GM08714 (cell line): ENCODE measurements around the gene MYO5C.

Experiments
- H3K4me3 ChIP-seq: fragments of 200-500 bp; sonication (Bioruptor generic); 2 replicates; pipeline ENCODE4 v1.5.1; 2014; ENCODE audit warnings: mild to moderate bottlenecking, low read length, inconsistent platforms
- ZNF274 ChIP-seq: IDR thresholded peaks from 2 replicates; pipeline ENCODE4 v1.6.1; 2012; ENCODE audit warnings: mild to moderate bottlenecking, low read depth, low read length

MYO5C gene

DNA sequence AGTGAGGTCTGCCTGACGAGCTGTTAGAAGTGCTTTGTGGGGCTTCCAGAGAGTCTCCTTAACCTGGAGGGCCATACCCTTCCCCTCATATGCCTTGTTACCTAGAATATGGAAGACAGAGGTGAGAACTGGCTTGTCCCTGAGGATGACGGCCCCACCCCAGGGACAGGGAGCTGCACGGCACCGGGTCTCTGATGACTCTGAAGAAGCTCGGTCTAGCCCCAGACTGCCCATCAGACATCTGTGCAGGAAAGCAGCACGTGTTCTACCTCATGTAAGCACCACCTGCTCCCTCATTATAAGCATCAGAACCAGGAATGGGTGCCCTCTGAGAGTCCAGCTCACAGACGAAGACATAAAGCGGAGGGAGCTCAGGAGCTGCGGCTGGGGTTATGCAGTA is 18.0 kb downstream of the MYO5C start:
- TF ChIP-seq ZNF274: no peak
- no peak overlapping the region for H3K4me3 ChIP-seq

DNA sequence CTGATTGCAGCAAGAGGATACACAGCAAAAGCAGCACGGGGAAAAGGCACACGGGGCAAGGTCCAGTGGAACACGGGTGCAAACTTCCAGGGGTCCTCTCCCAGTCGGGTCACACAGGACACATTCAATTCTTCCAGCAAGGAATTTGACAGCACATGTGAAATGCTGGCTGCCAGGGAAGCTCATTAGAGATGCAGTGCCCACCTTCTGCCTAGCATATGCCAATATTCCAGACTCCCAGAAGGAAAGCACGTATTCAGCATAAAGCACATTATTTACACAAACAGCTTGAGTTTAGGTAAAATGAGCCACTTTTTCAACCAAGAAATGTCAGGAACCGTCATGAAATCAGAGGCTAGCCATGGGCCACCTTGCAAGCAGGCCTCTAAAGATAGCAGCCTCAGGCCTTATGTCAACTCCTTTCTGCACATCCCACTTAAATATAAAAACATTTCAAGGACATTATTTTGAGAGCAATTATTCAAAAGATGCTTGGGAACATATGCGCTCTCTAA is 19.3 kb downstream of the MYO5C start:
- no peak for TF ChIP-seq ZNF274
- H3K4me3 ChIP-seq: no peak overlapping the region

DNA sequence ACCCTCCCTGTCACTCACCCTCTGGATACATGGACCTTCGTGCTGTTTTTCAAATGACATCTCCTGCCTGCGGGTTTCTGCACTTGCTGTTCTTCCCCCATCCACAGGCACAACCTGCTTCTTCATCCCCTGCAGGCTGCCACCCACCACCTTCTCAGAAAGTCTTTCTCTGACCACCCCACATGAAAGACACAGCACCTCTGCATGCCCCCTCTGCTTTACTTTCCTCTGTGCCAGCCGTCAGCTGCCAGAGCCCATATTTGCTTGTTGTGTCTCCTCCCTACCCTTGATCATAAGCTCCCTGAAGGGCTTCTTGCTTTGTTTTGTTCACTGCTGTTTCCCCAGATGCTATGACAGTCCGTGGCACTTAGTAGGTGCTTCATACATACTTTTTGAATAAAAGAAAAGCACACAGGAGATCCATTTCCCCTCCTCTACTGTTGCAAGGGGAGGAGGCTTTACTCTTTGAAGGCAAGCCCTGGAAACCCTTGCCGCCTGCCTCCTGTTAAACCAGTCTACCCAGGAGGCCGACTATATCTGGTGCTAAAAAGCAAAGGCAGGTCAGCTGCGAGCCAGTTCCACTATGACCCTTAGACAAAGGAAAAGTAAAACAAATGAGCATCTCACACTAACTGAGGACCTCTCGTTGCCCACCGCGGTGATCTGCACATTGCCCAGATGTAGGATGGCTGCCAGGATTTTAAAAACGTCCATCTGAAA is 31.9 kb downstream of the MYO5C start:
- H3K4me3 ChIP-seq: no peak overlapping the region
- no peak for TF ChIP-seq ZNF274

DNA sequence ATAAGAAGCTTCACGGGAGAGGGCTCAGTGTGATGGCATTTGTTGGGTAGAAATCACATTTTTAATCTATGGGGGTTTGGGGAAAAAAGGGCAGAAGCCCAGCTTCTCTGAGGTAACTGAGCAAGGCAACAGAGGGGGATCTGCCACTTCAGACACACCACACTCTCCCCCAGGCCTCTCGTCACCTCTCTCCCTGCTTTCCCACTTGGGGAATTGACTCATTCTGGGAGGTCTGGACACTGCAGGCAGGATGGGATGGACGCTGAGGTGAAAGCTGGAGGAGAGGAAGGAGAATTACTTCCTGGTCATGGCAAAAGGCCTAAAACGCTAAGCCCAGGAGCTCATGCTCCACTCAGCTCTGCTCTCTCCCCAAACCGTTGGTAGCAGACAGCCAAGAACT is 33.2 kb downstream of the MYO5C start:
- no peak overlapping the region for H3K4me3 ChIP-seq

DNA sequence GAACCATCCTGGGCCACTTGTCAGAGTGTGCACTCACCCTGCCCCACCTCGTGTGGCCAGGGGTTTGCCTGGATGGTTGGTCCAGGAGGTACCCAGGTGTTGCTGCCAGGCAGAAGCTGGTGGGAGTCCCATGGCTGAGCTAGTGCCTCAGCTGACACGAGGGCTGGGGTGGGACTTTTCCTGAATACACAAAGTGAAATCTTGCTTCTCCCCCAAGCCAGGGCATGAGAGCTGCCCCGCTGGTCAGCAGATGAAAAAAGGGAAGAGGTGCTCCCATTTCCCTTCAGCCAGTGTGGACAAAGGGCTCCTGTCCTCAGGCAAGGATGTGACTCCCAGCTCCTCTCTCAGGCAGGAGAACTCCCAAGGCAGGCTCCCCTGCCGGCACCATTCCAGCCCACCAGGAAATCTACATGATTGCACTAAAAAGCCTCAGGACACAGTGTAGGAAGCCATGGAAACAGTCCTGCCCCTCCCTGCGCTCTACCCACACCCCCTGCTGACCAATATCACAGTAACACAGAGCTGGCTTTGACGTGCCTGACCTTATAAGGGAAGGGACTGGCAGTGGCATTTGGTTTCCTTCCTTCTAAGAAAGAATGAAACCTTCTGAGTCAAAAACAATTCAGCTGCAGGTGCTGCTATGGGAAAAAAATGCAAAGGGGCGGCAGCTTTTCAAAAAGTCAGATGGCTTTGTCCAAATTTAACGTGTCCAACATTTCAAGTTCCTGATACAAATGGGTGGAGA is 33.9 kb downstream of the MYO5C start:
- no peak for TF ChIP-seq ZNF274
- H3K4me3 ChIP-seq: no peak overlapping the region

More for the DNA sequence above, 33.2 kb downstream of the MYO5C start:
- no peak for TF ChIP-seq ZNF274

DNA sequence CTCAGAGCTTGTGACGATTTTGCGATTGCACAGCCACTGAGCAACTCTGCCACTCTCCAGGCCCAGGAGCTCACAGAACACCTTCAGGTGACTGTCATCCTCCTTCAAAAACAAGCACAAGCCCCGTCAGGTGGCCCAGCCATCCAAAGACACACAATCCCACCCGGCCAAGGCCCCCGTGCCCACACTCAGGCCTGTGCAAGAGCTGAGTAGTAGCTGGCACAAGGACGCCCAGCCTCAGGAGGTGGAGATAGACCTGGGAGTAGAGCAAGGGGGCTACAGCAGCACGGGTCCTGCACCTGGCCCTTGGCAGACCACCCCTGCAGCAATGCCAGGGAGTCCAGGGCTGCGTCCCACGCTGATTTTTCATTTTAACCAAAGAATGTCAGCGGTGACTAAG is 34.6 kb downstream of the MYO5C start:
- TF ChIP-seq ZNF274: no peak
- H3K4me3 ChIP-seq: no peak overlapping the region

DNA sequence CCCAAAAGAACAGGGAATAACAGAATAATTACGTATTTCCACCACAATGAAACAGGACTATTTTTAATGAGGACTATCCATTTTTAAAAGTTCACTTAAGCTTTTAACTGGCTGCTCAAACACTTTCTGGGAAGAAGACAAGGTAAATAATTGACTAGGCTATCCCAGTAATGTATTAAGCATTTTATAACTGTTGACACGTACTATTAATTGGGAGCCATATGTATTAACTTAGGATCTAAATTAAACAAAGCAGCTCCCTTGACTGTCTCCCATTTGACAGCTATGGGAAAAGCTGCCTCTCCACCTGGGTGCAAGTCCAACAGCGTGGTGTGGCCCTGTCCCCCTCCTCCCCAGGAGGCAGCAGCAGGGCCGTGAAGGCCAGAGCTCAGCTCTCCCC is 36.1 kb downstream of the MYO5C start:
- H3K4me3 ChIP-seq: no peak overlapping the region
- TF ChIP-seq ZNF274: no peak

DNA sequence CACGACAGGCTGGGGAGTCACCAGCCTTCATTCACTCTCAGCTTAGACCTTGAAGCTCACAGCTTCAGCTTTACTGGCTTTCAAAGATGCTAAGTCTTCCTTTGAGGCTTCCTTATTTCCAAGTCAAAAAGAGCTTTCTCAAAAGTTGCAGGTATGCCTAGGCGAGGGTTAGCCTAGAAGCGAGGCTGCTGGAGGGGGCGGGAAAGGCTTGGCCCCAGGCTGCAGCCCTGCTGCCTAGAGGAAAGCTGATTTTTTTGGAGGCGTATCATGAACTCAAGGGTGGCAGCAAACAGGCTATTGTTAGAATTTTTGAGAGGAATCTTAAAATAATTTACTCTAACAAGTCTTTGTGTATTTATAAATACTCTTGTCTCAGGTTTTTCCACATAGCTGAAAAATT is 37.1 kb downstream of the MYO5C start:
- H3K4me3 ChIP-seq: no peak overlapping the region
- TF ChIP-seq ZNF274: no peak

DNA sequence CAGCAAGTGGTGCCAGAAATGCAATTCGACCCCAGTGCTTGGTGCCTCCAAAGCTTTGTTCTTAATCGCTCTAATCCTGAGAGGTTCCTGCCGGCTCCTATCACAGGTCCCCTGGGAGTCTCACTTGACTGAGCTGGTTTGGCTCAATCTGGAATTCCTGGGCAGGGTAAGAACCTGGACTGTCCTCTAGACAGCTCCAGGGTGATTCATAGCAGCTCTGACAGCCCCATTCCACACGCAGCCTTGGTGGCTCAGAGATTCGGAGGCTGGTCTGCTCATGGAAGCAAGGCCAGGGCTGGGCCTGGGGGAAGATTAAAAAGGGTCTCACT is 37.9 kb downstream of the MYO5C start:
- TF ChIP-seq ZNF274: no peak
- no peak overlapping the region for H3K4me3 ChIP-seq

DNA sequence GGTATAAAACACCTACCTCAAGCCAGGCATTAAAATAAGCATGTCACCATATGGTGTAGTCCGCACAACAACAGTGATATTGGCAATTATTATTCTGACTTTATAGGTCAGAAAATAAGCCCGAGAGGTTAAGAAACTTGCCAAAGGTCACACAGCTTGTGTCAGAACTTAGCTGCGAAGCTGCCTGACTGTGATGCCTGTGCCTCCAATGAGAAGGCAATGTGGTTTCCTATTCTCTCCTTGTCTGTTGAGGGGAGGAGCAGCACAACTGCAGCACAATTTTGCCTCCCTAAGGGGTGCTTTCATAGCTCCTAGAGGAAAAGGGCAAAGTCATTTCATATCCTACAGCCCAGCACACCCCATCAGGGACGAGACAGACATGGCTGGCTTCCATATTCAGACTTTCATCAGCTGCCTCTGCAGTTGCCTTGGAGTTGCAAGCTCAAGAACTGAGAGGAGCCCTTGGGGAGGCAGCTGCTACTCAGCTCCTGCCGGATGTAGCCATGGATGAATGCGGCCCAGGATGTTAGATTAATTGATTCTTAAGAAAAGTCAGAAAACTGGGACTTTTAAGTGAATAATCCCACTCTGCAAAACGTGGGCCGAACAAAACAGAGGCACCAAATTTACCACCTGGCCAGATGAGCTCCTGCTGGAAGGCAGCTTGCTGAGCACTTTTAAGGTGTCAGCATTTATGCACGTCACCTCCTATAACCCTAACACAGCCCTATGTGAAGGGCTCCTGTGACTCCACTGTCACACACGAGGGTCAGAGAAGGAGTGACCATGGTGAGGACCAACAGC is 38.5 kb downstream of the MYO5C start:
- TF ChIP-seq ZNF274: no peak
- no peak overlapping the region for H3K4me3 ChIP-seq

DNA sequence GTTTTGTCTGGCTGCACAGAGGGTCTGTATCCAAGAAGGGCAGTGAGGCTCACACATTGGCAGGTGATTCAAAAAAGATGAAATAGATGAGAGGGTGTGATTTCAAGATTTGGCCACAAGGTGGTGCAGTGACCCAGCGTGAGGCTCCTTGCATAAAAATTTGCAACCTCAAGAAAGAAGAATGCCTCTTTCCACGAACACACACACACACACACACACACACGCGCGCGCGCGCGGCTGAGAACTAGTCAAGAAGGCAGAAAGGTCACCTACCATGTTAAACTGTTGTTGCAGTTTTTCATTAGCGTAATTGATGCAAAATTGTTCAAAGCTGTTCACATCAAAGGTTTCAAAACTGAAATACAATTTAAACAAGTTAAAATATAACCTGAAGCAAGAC is 39.2 kb downstream of the MYO5C start:
- no peak overlapping the region; the same call in 1 of the 2 replicates for H3K4me3 ChIP-seq
- TF ChIP-seq ZNF274: no peak

DNA sequence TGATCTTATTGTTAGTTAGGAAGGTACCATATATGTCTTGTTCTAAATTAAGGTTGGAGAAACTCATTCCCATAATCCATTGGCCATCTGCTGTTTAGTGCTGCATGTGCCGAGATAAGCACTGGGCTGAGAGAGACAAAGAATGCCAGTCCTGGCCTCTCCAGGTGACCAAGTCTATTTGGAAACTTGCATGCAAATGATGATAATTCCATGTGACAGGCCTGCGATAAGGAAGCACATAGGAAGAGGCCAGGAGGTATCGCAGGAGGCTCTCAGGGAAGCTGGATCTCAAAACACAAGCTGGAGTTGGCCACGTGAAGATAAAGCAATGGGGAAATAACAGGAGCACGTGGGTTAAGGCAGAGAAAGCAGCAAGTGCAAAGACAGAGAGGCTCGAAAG is 39.7 kb downstream of the MYO5C start:
- TF ChIP-seq ZNF274: no peak

DNA sequence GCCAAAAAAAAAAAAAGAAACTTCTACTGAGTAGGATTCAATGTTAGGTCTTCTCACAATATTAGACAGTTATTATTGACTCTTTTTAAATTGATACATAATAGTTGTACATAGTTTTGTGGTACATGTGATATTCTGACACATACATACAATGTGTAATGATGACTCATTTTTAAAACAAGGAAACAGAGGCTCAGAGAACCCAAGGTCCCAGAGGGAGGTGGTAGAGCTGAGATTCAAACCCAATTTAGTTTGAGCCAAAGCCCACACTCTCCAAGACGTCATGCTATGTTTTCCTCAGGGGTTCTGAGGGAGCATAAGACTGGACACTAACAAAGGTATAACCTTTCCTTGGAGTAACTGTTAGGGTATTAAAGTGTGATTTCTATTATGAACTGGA is 40.6 kb downstream of the MYO5C start:
- TF ChIP-seq ZNF274: no peak

More for the DNA sequence above, 39.7 kb downstream of the MYO5C start:
- H3K4me3 ChIP-seq: no peak overlapping the region

DNA sequence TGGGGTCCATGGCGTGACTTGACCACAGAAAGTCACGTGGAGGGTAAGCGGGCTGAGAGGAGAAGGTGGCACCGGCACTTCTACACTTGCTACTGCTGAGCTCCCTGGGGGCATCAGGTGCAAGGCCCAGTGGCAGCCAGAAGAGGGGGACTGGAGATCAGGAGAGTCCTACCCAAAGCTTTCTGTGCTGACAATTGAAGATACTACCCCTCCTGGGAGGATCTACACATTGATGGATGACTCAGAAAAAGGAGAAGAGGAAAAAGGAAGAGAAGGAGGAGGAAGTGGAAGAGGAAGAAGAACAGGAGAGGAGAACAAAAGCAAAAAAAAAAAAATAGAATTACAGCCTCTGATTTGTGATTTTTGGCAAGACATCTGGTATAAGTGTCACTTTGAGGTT is 41.2 kb downstream of the MYO5C start:
- no peak for TF ChIP-seq ZNF274
- no peak overlapping the region for H3K4me3 ChIP-seq

More for the DNA sequence above, 40.6 kb downstream of the MYO5C start:
- H3K4me3 ChIP-seq: no peak overlapping the region

DNA sequence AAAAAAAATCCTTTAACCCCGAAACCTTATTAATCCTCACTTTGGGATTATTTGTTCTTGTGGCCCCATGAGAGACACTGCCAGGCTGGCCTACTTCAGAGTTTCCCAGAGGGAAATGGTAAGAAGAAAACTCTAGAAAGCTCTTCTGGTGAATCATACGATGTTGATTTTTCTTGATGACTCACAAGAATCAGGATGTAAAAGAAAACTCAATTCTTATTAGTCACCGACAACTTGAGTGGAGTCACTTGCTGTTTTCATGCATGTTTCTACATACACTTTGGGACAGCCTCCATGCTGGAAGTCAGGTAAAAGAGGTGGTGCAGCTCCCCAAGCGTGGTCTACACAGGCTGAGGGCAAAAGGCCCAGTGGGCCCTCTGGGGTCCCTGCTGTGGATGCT is 42.8 kb downstream of the MYO5C start:
- H3K4me3 ChIP-seq: no peak overlapping the region
- TF ChIP-seq ZNF274: no peak
